Posterior cingulate gyrus (tissue), 11 donors: ENCODE results near the gene CAMP.
"Not testable (repeated sequence)": the region's sequence is repeated elsewhere in the genome, so short reads cannot be mapped to it uniquely, and the experiment has no call there.

Source experiments
- DNase-seq, 10 donors: peaks; one replicate each; pipeline versions ENCODE4 v3.0.0 to v3.0.0-alpha.2; 2020 to 2021; ENCODE audit warnings: mixed read lengths in 3 of 10
- intact Hi-C: fragments of 100-400 bp; cut with DNase I; formaldehyde crosslinking; loops from one replicate; pipeline ENCODE4 v1.15.1; 2023

The CAMP gene

DNA sequence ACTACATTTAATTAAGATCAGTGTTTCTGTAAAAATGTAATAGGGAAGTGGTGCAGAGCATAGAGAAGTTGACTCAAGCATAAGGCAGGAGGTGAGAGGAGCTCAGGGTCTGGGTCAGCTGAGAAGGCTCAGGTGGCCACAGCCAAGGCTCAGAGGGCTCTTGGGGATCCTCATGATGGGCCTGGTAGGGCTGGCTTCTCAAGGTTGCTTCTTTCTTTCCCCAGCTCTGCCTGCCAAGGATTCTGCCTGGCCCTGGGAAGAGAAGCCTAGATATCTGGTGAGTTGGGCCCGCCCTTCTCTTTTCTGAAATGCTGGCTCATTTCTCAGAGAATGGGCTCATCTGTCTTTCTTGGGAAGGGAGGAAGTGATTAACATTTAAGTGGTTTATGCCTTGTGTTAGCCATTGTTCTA is 24.1 kb downstream of the CAMP start:
- DNase-seq = no peak
- intact Hi-C loops = no loop called here

GRCh38 chr3:48248095-48248850 is 25.0 kb downstream of the CAMP start:
- intact Hi-C loops = no loop called here
- no peak for DNase-seq

GRCh38 chr3:48256557-48256956 is 33.3 kb downstream of the CAMP start:
- intact Hi-C loops = no loop called here
- DNase-seq = no peak

DNA sequence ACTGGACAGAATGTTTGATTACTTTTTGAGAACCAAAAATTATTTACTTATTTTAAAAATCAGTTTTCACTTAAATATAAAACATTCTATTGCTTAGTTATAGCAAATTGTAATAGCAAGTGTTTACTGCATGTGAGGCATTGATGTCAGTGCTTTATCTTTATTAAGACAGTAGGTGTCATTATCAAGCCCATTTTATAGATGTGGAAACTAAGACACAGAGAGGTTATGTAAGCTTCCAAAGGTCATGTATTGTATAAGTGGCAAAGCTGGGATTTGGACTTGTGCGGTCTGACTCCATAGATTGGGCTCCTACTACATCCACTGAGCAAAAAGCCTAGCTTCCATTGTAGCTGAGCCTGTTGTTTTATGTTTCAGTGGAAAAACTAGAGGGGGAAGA is 35.2 kb downstream of the CAMP start:
- intact Hi-C loops = no loop called here
- no peak for DNase-seq

- no peak for DNase-seq
Observed at GRCh38 chr3:48267782-48268181, 44.5 kb downstream of the CAMP start.

GRCh38 chr3:48268381-48268935 is 45.2 kb downstream of the CAMP start:
- intact Hi-C loops = no loop called here
- peak in 6 of 10 donors; percentile 20 to 86 (median 38) for DNase-seq

More at GRCh38 chr3:48267782-48268181, 44.5 kb downstream of the CAMP start:
- intact Hi-C loops = no loop called here

GRCh38 chr3:48268936-48269561 is 45.8 kb downstream of the CAMP start:
- peak in 9 of 10 donors; percentile 18 to 93 (median 63) for DNase-seq
- intact Hi-C loops = no loop called here

- no peak for DNase-seq
- intact Hi-C loops = no loop called here
Observed at GRCh38 chr3:48269592-48269991, 46.3 kb downstream of the CAMP start.

DNA sequence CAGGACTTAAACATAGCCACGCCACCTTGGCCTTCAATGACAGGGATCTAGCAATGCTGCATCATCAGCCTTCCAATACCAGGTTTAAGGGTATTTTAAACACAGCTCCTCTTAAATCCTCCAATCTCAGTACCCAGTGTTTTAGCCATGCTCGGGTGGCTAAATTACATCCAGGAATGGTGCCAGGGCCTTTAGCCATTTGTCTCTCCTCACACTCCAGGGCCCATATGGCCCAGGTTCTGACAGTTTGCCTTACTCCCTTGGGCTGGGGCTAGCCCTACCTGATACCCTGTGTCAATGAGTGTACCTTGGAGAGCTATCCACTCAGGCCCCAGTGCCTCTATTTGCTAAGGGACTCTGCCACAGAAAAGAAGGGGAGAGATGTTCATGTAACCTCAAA is 47.0 kb downstream of the CAMP start:
- intact Hi-C loops = loop anchor here (5.0 kb wide), 1 partner anchor 38 kb away; no protein-coding TSS in a partner anchor
- DNase-seq = no peak

DNA sequence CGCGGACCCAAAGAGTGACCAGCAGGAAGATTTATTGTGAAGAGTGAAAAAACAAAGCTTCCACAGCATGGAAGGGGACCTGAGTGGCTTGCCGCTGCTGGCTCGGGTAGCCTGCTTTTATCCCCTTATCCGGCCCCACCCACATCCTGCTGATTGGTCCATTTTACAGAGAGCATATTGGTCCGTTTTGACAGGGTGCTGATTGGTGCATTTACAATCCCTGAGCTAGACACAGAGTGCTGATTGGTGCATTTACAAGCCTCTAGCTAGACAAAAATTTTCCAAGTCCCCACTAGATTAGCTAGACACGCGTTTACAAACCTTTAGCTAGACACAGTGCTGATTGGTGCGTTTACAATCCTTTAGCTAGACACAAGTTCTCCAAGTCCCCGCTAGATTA is 47.9 kb downstream of the CAMP start:
- not testable (repeated sequence) for DNase-seq

DNA sequence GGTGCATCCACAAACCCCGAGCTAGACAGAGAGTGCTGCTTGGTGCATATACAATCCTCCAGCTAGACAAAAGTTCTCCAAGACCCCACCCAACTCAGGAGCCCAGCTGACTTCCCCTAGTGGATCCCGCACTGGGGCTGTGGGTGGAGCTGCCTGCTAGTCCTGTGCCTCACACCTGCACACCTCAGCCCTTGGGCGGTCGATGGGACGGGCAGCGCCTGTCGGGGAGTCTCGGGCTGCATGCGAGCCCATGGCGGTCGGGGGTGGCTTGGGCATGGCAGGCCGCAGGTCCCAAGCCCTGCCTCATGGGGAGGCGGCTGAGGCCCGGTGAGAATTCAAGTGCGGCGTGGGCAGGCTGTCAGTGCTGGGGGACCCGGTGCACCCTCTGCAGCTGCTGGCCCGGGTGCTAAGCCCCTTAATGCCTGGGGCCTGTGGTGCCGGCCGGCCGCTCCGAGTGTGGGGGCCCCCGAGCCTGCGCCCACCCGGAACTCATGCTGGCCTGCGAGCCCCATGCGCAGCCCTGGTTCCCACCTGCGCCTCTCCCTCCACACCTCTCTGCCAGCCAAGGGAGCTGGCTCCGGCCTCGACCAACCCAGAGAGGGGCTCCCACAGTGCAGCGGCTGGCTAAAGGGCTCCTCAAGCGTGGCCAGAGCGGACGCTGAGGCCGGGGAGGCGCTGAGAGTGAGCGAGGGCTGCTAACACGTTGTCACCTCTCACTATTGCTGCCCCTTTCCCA is 48.6 kb downstream of the CAMP start:
- no peak for DNase-seq
- intact Hi-C loops = loop anchor here (5.0 kb wide), 1 partner anchor 40 kb away; no protein-coding TSS in a partner anchor

More for the DNA sequence above, 47.9 kb downstream of the CAMP start:
- intact Hi-C loops = loop anchor here (5.0 kb wide), 1 partner anchor 39 kb away; no protein-coding TSS in a partner anchor

- peak in 4 of 10 donors; percentile 32 to 56 (median 46) for DNase-seq
- intact Hi-C loops = loop anchor here (1.0 to 5.0 kb wide), 2 partner anchors 41 to 163 kb away; no protein-coding TSS in a partner anchor
Observed at GRCh38 chr3:48273594-48274211, 50.4 kb downstream of the CAMP start.

- intact Hi-C loops = loop anchor here (5.0 kb wide), 1 partner anchor 42 kb away; no protein-coding TSS in a partner anchor
- no peak for DNase-seq
Observed at GRCh38 chr3:48274452-48274851, 51.2 kb downstream of the CAMP start.
